HEK293 (cell line): ENCODE results near the gene CBX5.

Source experiments
- CTCF ChIA-PET: fragments of 350-600 bp; formaldehyde crosslinking; extraction: SDS; loops from one replicate; lab custom pipeline; 2021; ENCODE audit warnings: antibody characterized with exemption; lab: Yijun Ruan, JAX
- POLR2A ChIA-PET: fragments of 300-600 bp; formaldehyde crosslinking; extraction: SDS; loops from one replicate; lab custom pipeline; 2020; ENCODE audit warnings: antibody characterized with exemption, inconsistent platforms; lab: Yijun Ruan, JAX
- H3K27ac ChIP-seq: fragments of 200-500 bp; sonication (Bioruptor generic); 2 replicates; pipeline ENCODE4 v1.5.1; 2014; ENCODE audit warnings: low read depth, low read length, control low read depth, inconsistent platforms; ENCODE audit errors: extremely low read depth
- H3K36me3 ChIP-seq, 2 experiments: fragments of 200-500 bp in 1 of 2; sonication (Bioruptor generic) in 1 of 2; 1 replicate in 1 of 2; 2 replicates in 1 of 2; pipeline ENCODE4 v1.5.1; 2014 to 2017; ENCODE audit warnings: inconsistent platforms in 2 of 2, low read length in 2 of 2; ENCODE audit not compliant: control insufficient read depth in 2 of 2, insufficient read depth in 1 of 2
- H3K4me1 ChIP-seq: fragments of 200-500 bp; sonication (Bioruptor generic); 2 replicates; pipeline ENCODE4 v1.5.1; 2014; ENCODE audit warnings: mild to moderate bottlenecking, low read length, inconsistent platforms; ENCODE audit not compliant: control insufficient read depth, insufficient read depth
- H3K4me3 ChIP-seq: 2 replicates; pipeline ENCODE4 v1.5.1; 2011; ENCODE audit warnings: low read depth, mild to moderate bottlenecking, control low read depth, low read length, moderate library complexity
- H3K9me3 ChIP-seq: fragments of 200-500 bp; sonication (Bioruptor generic); 2 replicates; pipeline ENCODE4 v1.5.1; 2014; ENCODE audit warnings: low read depth, low read length, inconsistent platforms; ENCODE audit not compliant: control insufficient read depth, insufficient read depth
- BCL11A ChIP-seq: fragments of 450-650 bp; formaldehyde crosslinking; IDR thresholded peaks from 2 replicates; pipeline ENCODE4 v1.5.1; 2016; ENCODE audit warnings: low read depth, missing biosample characterization, missing genetic modification characterization
- ELK4 ChIP-seq: IDR thresholded peaks from 2 replicates; pipeline ENCODE4 v1.6.1; 2011; ENCODE audit warnings: mild to moderate bottlenecking, low read depth, low read length, borderline replicate concordance
- GLI2 ChIP-seq: fragments of 450-650 bp; formaldehyde crosslinking; IDR thresholded peaks from 2 replicates; pipeline ENCODE4; 2017; ENCODE audit warnings: missing biosample characterization, missing genetic modification characterization, low read depth, borderline replicate concordance
- GLI4 ChIP-seq: fragments of 450-650 bp; formaldehyde crosslinking; IDR thresholded peaks from 2 replicates; pipeline ENCODE4 v1.5.1; 2016; ENCODE audit warnings: missing biosample characterization, missing genetic modification characterization
- MZF1 ChIP-seq: fragments of 450-650 bp; formaldehyde crosslinking; IDR thresholded peaks from 2 replicates; pipeline ENCODE4 v1.5.1; 2017; ENCODE audit warnings: missing biosample characterization, missing genetic modification characterization, borderline replicate concordance
- OVOL3 ChIP-seq: fragments of 450-650 bp; formaldehyde crosslinking; IDR thresholded peaks from 2 replicates; pipeline ENCODE4 v1.5.1; 2016; ENCODE audit warnings: missing biosample characterization, missing genetic modification characterization
- PRDM2 ChIP-seq: fragments of 450-650 bp; formaldehyde crosslinking; IDR thresholded peaks from 2 replicates; pipeline ENCODE4 v1.5.1; 2016; ENCODE audit warnings: missing biosample characterization, missing genetic modification characterization, borderline replicate concordance
- ZBTB48 ChIP-seq: fragments of 450-650 bp; formaldehyde crosslinking; IDR thresholded peaks from 2 replicates; pipeline ENCODE4 v1.5.1; 2016; ENCODE audit warnings: missing biosample characterization, missing genetic modification characterization
- ZBTB49 ChIP-seq: fragments of 450-650 bp; formaldehyde crosslinking; IDR thresholded peaks from 2 replicates; pipeline ENCODE4 v1.5.1; 2016; ENCODE audit warnings: missing biosample characterization, missing genetic modification characterization, low read depth
- ZFP37 ChIP-seq: fragments of 450-650 bp; formaldehyde crosslinking; IDR thresholded peaks from 2 replicates; pipeline ENCODE4 v1.5.1; 2016; ENCODE audit warnings: missing biosample characterization, missing genetic modification characterization
- ZNF132 ChIP-seq: fragments of 450-650 bp; formaldehyde crosslinking; IDR thresholded peaks from 2 replicates; pipeline ENCODE4 v1.5.1; 2017; ENCODE audit warnings: missing biosample characterization, missing genetic modification characterization, borderline replicate concordance
- ZNF157 ChIP-seq: fragments of 450-650 bp; formaldehyde crosslinking; IDR thresholded peaks from 2 replicates; pipeline ENCODE4 v1.5.1; 2016; ENCODE audit warnings: missing biosample characterization, missing genetic modification characterization
- ZNF174 ChIP-seq: fragments of 450-650 bp; formaldehyde crosslinking; IDR thresholded peaks from 2 replicates; pipeline ENCODE4 v1.5.0; 2017; ENCODE audit warnings: missing biosample characterization, mild to moderate bottlenecking, missing genetic modification characterization
- ZNF184 ChIP-seq: fragments of 450-650 bp; IDR thresholded peaks from 2 replicates; pipeline ENCODE4 v1.5.1; 2018; ENCODE audit warnings: missing biosample characterization, mild to moderate bottlenecking, missing genetic modification characterization
- ZNF354C ChIP-seq: fragments of 450-650 bp; formaldehyde crosslinking; IDR thresholded peaks from 2 replicates; pipeline ENCODE4 v1.5.1; 2016; ENCODE audit warnings: missing biosample characterization, missing genetic modification characterization, low read depth, borderline replicate concordance
- ZNF398 ChIP-seq: fragments of 450-650 bp; formaldehyde crosslinking; IDR thresholded peaks from 2 replicates; pipeline ENCODE4 v1.5.1; 2017; ENCODE audit warnings: missing biosample characterization, missing genetic modification characterization
- ZNF548 ChIP-seq: fragments of 450-650 bp; formaldehyde crosslinking; IDR thresholded peaks from 2 replicates; pipeline ENCODE4 v1.5.1; 2016; ENCODE audit warnings: missing biosample characterization, missing genetic modification characterization
- ZNF555 ChIP-seq: fragments of 450-650 bp; formaldehyde crosslinking; conservative IDR thresholded peaks from 2 replicates; pipeline ENCODE4 v1.5.1; 2017; ENCODE audit warnings: missing biosample characterization, mild to moderate bottlenecking, missing genetic modification characterization, inconsistent platforms
- ZNF600 ChIP-seq: fragments of 450-650 bp; formaldehyde crosslinking; IDR thresholded peaks from 2 replicates; pipeline ENCODE4 v1.5.1; 2016; ENCODE audit warnings: missing biosample characterization, missing genetic modification characterization
- ZNF626 ChIP-seq: fragments of 450-650 bp; sonication (Bioruptor Pico); formaldehyde crosslinking; IDR thresholded peaks from 2 replicates; pipeline ENCODE4 v1.5.1; 2018; ENCODE audit warnings: missing biosample characterization, missing genetic modification characterization, inconsistent platforms
- ZNF654 ChIP-seq: fragments of 450-650 bp; formaldehyde crosslinking; IDR thresholded peaks from 2 replicates; pipeline ENCODE4 v1.5.1; 2016; ENCODE audit warnings: low read depth, missing biosample characterization, missing genetic modification characterization
- ZNF768 ChIP-seq: fragments of 450-650 bp; formaldehyde crosslinking; IDR thresholded peaks from 2 replicates; pipeline ENCODE4 v1.5.1; 2018; ENCODE audit warnings: missing biosample characterization, mild to moderate bottlenecking, missing genetic modification characterization
- ZNF843 ChIP-seq: fragments of 450-650 bp; formaldehyde crosslinking; IDR thresholded peaks from 2 replicates; pipeline ENCODE4 v1.5.1; 2016; ENCODE audit warnings: missing biosample characterization, missing genetic modification characterization
- ZSCAN4 ChIP-seq: fragments of 450-650 bp; formaldehyde crosslinking; IDR thresholded peaks from 2 replicates; pipeline ENCODE4 v1.5.1; 2017; ENCODE audit warnings: missing biosample characterization, missing genetic modification characterization
- ZSCAN5A ChIP-seq: fragments of 450-650 bp; formaldehyde crosslinking; IDR thresholded peaks from 2 replicates; pipeline ENCODE4 v1.5.1; 2016; ENCODE audit warnings: missing biosample characterization, missing genetic modification characterization

The CBX5 gene

GRCh38 chr12:54211920-54212319, 68.0 kb downstream of the CBX5 start:
- CTCF ChIA-PET: interaction anchor here (0.6 to 2.0 kb wide), 9 partner anchors 11 to 468 kb away, joined by 3 to 13 read pairs (median 3); partner anchors contain the start of genes HOXC10 and HOXC9
- POLR2A ChIA-PET: no interaction called here
- no peaks in the 10 kb centered on the region for H3K36me3 ChIP-seq
- TF ChIP-seq OVOL3 (tag by site-specific recombination) (no peak), ZNF555 (tag by site-specific recombination) (no peak), ZNF174 (tag by site-specific recombination) (no peak), ZBTB49 (no peak), ZNF354C (tag by site-specific recombination) (no peak), PRDM2 (tag by site-specific recombination) (no peak), ZSCAN5A (no peak), ZFP37 (tag by site-specific recombination) (no peak), ZNF600 (no peak), ZSCAN4 (peak; percentile 100), GLI2 (no peak), ZNF626 (no peak), ZNF398 (tag by site-specific recombination) (peak; percentile 37; the same call in 1 of the 2 replicates), ZNF184 (no peak), GLI4 (tag by site-specific recombination) (no peak), ZNF548 (tag by site-specific recombination) (no peak), ZNF654 (tag by site-specific recombination) (no peak), ZNF132 (no peak), ZBTB48 (tag by site-specific recombination) (no peak), BCL11A (tag by site-specific recombination) (no peak), ELK4 (no peak), MZF1 (tag by site-specific recombination) (no peak), ZNF843 (tag by site-specific recombination) (no peak), ZNF157 (peak; percentile 38; the same call in 1 of the 2 replicates), ZNF768 (no peak)

More at GRCh38 chr12:54211920-54212319, 68.0 kb downstream of the CBX5 start:
- Histone ChIP-seq H3K4me3 (no peak overlapping the region), H3K9me3 (no peaks in the 10 kb centered on the region), H3K4me1 (no peaks in the 10 kb centered on the region), H3K27ac (no peak overlapping the region)
